GM23338 (cell line): ENCODE results near the gene PIGZ. TPM values are rescaled to one million over a fixed set of nuclear protein-coding genes. Genes with fewer than 3 reads are reported as not detected.

Source experiments
- ATAC-seq: fragments of 200-7000 bp; cut with Tn5 transposase; 3 replicates; pipeline ENCODE4 v1.9.1; 2020
- DNase-seq: peaks from one replicate; pipeline ENCODE4 v3.0.0-alpha.2; 2015; ENCODE audit warnings: low spot score
- H2AFZ ChIP-seq: fragments of 200-600 bp; sonication (generic); 2 replicates; pipeline ENCODE4 v1.8.0; 2016; ENCODE audit warnings: antibody characterized with exemption, mild to moderate bottlenecking, moderate library complexity
- H3F3A ChIP-seq: fragments of 200-600 bp; sonication (generic); replicated peaks from 2 replicates; pipeline ENCODE4 v1.8.0; 2017; ENCODE audit warnings: antibody characterized with exemption, mixed run types, low read depth
- H3K27ac ChIP-seq: fragments of 200-600 bp; sonication (generic); 2 replicates; pipeline ENCODE4 v1.6.1; 2016; ENCODE audit warnings: low read depth
- H3K27me3 ChIP-seq: fragments of 200-600 bp; sonication (generic); 2 replicates; pipeline ENCODE4 v1.8.0; 2016; ENCODE audit warnings: mild to moderate bottlenecking, mixed run types, moderate library complexity; ENCODE audit not compliant: insufficient read depth
- H3K36me3 ChIP-seq: fragments of 200-600 bp; sonication (generic); 2 replicates; pipeline ENCODE4 v1.8.0; 2016; ENCODE audit warnings: mild to moderate bottlenecking; ENCODE audit not compliant: insufficient read depth
- H3K4me1 ChIP-seq: fragments of 200-600 bp; sonication (generic); 2 replicates; pipeline ENCODE4 v1.8.0; 2016; ENCODE audit warnings: mild to moderate bottlenecking, moderate library complexity; ENCODE audit not compliant: insufficient read depth
- H3K4me2 ChIP-seq: fragments of 200-600 bp; sonication (generic); 2 replicates; pipeline ENCODE4 v1.7.1; 2017; ENCODE audit warnings: mixed run types
- H3K4me3 ChIP-seq: fragments of 200-600 bp; sonication (generic); 2 replicates; pipeline ENCODE4 v1.6.1; 2016; ENCODE audit warnings: mixed run types
- H3K79me2 ChIP-seq: fragments of 200-600 bp; sonication (generic); replicated peaks from 2 replicates; pipeline ENCODE4 v1.8.0; 2017; ENCODE audit warnings: mild to moderate bottlenecking; ENCODE audit not compliant: insufficient read depth
- H3K9me2 ChIP-seq: fragments of 200-600 bp; sonication (generic); 2 replicates; pipeline ENCODE4 v1.8.0; 2017; ENCODE audit not compliant: insufficient read depth
- H4K20me1 ChIP-seq: fragments of 200-600 bp; sonication (generic); replicated peaks from 2 replicates; pipeline ENCODE4 v1.8.0; 2017; ENCODE audit warnings: mild to moderate bottlenecking; ENCODE audit not compliant: insufficient read depth
- H3K27ac Mint-ChIP-seq: 2 replicates; pipeline ENCODE4 v1.8.0; 2020; ENCODE audit warnings: inconsistent platforms, mild to moderate bottlenecking, moderate library complexity, mixed read lengths
- H3K27me3 Mint-ChIP-seq: 3 replicates; pipeline ENCODE4 v1.8.0; 2022; ENCODE audit warnings: low read depth, mild to moderate bottlenecking, moderate library complexity, mixed read lengths, inconsistent platforms; ENCODE audit not compliant: insufficient read depth, poor library complexity
- H3K36me3 Mint-ChIP-seq: 3 replicates; pipeline ENCODE4 v1.8.0; 2021; ENCODE audit warnings: low read depth, mild to moderate bottlenecking, inconsistent platforms, moderate library complexity, mixed read lengths
- H3K4me1 Mint-ChIP-seq: 3 replicates; pipeline ENCODE4 v1.8.0; 2020; ENCODE audit warnings: mild to moderate bottlenecking, inconsistent platforms, mixed read lengths
- H3K4me3 Mint-ChIP-seq: 3 replicates; pipeline ENCODE4 v1.8.0; 2021; ENCODE audit warnings: moderate library complexity, mild to moderate bottlenecking, inconsistent platforms, mixed read lengths
- H3K9me3 Mint-ChIP-seq: 3 replicates; pipeline ENCODE4 v1.8.0; 2020; ENCODE audit warnings: moderate library complexity, mild to moderate bottlenecking, inconsistent platforms, mixed read lengths
- CREB1 ChIP-seq: fragments of 250-450 bp; sonication (Bioruptor Pico); IDR thresholded peaks from 2 replicates; pipeline ENCODE4 v1.5.0; 2020; ENCODE audit warnings: low read depth, mild to moderate bottlenecking, moderate library complexity
- JUNB ChIP-seq: IDR thresholded peaks from one replicate; pipeline ENCODE4 v1.6.1; 2016; ENCODE audit warnings: antibody characterized with exemption; ENCODE audit not compliant: unreplicated experiment
- NANOG ChIP-seq: IDR thresholded peaks from 2 replicates; pipeline ENCODE4 v1.6.1; 2016; ENCODE audit warnings: antibody characterized with exemption, borderline replicate concordance
- polyA plus RNA-seq: library from polyadenylated mRNA; unstranded; fragments of >200 nt; fragmentation: Nextera tagmentation; extraction: Ambion mirVana; gene quantifications from 2 replicates; pipeline ENCODE4 v1.2.1, GENCODE V29; 2016
- total RNA-seq: library from RNA; depleted of rRNA; stranded (reverse); fragments of >200 nt; shearing (Covaris generic); gene quantifications from 2 replicates; pipeline ENCODE4 v1.2.3, GENCODE V29; 2014
- TF ChIP-seq, protein P1 (sequence below): IDR thresholded peaks from 2 replicates; pipeline ENCODE4 v1.6.1; 2016; ENCODE audit warnings: antibody characterized with exemption
- TF ChIP-seq, protein P2 (sequence below): fragments of 250-450 bp; sonication (Bioruptor Pico); IDR thresholded peaks from 2 replicates; pipeline ENCODE4 v1.5.0; 2020; ENCODE audit warnings: mild to moderate bottlenecking, moderate library complexity
- TF ChIP-seq, protein P3 (sequence below), 2 experiments: fragments of 200-600 bp in 1 of 2; sonication (generic) in 1 of 2; conservative IDR thresholded peaks; 2 replicates each; pipeline versions ENCODE4 v1.5.1 to v1.6.1; 2016 to 2017; ENCODE audit warnings: antibody characterized with exemption in 2 of 2, low read depth in 2 of 2, mild to moderate bottlenecking in 2 of 2, moderate library complexity in 1 of 2

PIGZ gene
- total and polyA plus RNA-seq, 2 experiments from 2014 or later = 0.16 TPM; not detected in 1

DNA sequence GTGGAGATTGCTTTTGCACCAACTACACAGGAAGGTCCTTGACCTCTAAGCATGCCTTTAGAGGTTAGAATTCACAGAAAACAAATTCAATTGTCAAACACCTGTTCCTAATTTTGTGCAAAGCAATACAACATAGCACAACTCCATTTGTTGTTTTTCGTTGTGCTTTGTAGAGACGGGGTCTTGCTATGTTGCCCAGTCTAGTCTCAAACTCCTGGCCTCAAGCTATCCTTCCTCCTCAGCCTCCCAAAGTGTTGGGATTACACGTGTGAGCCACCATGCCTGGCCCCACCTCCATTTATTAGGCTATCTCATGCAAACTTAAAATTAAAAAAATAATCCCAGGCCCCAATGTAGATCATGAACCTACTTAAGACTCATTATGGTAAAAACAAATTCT, 32.3 kb downstream of the PIGZ start:
- no peaks in the 10 kb centered on the region for H3K9me3 Mint-ChIP-seq
- no peak overlapping the region for H3K4me3 Mint-ChIP-seq
- Histone ChIP-seq H4K20me1 (peaks cover 21% of the 10 kb centered on the region), H2AFZ (no peak overlapping the region), H3K27me3 (no peaks in the 10 kb centered on the region), H3K4me3 (no peak overlapping the region), H3K79me2 (peaks cover 38% of the 10 kb centered on the region), H3K4me2 (no peak overlapping the region), H3K36me3 (peaks cover 53% of the 10 kb centered on the region), H3K4me1 (no peaks in the 10 kb centered on the region; the same call in 1 of the 2 replicates), H3F3A (peaks cover 13% of the 10 kb centered on the region), H3K27ac (no peak overlapping the region), H3K9me2 (no peaks in the 10 kb centered on the region)
- H3K27me3 Mint-ChIP-seq = peaks cover 6% of the 10 kb centered on the region
- TF ChIP-seq, protein P1, sequence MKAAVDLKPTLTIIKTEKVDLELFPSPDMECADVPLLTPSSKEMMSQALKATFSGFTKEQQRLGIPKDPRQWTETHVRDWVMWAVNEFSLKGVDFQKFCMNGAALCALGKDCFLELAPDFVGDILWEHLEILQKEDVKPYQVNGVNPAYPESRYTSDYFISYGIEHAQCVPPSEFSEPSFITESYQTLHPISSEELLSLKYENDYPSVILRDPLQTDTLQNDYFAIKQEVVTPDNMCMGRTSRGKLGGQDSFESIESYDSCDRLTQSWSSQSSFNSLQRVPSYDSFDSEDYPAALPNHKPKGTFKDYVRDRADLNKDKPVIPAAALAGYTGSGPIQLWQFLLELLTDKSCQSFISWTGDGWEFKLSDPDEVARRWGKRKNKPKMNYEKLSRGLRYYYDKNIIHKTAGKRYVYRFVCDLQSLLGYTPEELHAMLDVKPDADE = no peak
- TF ChIP-seq, protein P2, sequence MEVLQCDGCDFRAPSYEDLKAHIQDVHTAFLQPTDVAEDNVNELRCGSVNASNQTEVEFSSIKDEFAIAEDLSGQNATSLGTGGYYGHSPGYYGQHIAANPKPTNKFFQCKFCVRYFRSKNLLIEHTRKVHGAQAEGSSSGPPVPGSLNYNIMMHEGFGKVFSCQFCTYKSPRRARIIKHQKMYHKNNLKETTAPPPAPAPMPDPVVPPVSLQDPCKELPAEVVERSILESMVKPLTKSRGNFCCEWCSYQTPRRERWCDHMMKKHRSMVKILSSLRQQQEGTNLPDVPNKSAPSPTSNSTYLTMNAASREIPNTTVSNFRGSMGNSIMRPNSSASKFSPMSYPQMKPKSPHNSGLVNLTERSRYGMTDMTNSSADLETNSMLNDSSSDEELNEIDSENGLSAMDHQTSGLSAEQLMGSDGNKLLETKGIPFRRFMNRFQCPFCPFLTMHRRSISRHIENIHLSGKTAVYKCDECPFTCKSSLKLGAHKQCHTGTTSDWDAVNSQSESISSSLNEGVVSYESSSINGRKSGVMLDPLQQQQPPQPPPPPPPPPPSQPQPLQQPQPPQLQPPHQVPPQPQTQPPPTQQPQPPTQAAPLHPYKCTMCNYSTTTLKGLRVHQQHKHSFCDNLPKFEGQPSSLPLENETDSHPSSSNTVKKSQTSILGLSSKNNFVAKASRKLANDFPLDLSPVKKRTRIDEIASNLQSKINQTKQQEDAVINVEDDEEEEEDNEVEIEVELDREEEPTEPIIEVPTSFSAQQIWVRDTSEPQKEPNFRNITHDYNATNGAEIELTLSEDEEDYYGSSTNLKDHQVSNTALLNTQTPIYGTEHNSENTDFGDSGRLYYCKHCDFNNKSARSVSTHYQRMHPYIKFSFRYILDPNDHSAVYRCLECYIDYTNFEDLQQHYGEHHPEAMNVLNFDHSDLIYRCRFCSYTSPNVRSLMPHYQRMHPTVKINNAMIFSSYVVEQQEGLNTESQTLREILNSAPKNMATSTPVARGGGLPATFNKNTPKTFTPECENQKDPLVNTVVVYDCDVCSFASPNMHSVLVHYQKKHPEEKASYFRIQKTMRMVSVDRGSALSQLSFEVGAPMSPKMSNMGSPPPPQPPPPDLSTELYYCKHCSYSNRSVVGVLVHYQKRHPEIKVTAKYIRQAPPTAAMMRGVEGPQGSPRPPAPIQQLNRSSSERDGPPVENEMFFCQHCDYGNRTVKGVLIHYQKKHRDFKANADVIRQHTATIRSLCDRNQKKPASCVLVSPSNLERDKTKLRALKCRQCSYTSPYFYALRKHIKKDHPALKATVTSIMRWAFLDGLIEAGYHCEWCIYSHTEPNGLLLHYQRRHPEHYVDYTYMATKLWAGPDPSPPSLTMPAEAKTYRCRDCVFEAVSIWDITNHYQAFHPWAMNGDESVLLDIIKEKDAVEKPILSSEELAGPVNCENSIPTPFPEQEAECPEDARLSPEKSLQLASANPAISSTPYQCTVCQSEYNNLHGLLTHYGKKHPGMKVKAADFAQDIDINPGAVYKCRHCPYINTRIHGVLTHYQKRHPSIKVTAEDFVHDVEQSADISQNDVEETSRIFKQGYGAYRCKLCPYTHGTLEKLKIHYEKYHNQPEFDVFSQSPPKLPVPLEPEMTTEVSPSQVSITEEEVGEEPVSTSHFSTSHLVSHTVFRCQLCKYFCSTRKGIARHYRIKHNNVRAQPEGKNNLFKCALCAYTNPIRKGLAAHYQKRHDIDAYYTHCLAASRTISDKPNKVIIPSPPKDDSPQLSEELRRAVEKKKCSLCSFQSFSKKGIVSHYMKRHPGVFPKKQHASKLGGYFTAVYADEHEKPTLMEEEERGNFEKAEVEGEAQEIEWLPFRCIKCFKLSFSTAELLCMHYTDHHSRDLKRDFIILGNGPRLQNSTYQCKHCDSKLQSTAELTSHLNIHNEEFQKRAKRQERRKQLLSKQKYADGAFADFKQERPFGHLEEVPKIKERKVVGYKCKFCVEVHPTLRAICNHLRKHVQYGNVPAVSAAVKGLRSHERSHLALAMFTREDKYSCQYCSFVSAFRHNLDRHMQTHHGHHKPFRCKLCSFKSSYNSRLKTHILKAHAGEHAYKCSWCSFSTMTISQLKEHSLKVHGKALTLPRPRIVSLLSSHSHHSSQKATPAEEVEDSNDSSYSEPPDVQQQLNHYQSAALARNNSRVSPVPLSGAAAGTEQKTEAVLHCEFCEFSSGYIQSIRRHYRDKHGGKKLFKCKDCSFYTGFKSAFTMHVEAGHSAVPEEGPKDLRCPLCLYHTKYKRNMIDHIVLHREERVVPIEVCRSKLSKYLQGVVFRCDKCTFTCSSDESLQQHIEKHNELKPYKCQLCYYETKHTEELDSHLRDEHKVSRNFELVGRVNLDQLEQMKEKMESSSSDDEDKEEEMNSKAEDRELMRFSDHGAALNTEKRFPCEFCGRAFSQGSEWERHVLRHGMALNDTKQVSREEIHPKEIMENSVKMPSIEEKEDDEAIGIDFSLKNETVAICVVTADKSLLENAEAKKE (CRISPR knock-in tag) = no peak
- H3K4me1 Mint-ChIP-seq = peaks cover 2% of the 10 kb centered on the region; the same call in 2 of the 3 replicates
- H3K27ac Mint-ChIP-seq = no peak overlapping the region
- peaks cover 74% of the 10 kb centered on the region for H3K36me3 Mint-ChIP-seq
- no peak for ATAC-seq
- no peak for DNase-seq

DNA sequence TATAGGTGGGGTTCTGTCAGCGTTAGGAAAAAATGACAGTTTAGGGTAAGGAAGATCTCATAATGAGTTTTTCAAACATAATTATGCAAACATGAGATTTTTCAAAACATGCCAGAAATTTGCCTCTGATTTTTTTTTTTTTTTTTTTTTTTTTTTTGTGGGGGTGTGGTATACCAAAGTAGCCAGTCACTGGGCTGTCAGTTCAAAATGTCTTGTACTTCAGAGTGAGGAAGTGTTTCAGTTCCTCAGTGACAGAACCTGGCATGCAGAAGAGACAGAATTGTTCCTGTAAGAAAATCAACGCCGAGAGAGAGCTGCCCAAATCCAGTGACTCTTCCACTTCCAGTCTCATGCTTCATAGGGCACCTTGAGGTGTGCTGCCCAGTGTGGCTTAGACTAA, 36.0 kb downstream of the PIGZ start:
- Histone ChIP-seq H3K27ac (no peak overlapping the region), H2AFZ (no peak overlapping the region), H3K9me2 (no peaks in the 10 kb centered on the region), H3K4me2 (no peak overlapping the region), H3F3A (peaks cover 8% of the 10 kb centered on the region; the same call in 1 of the 2 replicates), H3K4me1 (peaks cover 5% of the 10 kb centered on the region), H3K79me2 (0 out of 2 replicates have a peak, but pooled peaks cover 1% of the 10 kb centered on the region), H3K27me3 (no peaks in the 10 kb centered on the region), H4K20me1 (peaks cover 13% of the 10 kb centered on the region), H3K4me3 (no peak overlapping the region), H3K36me3 (peaks cover 38% of the 10 kb centered on the region)
- H3K36me3 Mint-ChIP-seq = peaks cover 58% of the 10 kb centered on the region
- H3K4me1 Mint-ChIP-seq = peaks cover 9% of the 10 kb centered on the region
- no peaks in the 10 kb centered on the region for H3K27me3 Mint-ChIP-seq
- ATAC-seq (no peak), DNase-seq (no peak)
- no peak overlapping the region for H3K4me3 Mint-ChIP-seq
- no peak for TF ChIP-seq JUNB
- no peak for TF ChIP-seq NANOG
- TF ChIP-seq, protein P1 = no peak
- no peak for TF ChIP-seq CREB1 (CRISPR knock-in tag)
- TF ChIP-seq, protein P3, sequence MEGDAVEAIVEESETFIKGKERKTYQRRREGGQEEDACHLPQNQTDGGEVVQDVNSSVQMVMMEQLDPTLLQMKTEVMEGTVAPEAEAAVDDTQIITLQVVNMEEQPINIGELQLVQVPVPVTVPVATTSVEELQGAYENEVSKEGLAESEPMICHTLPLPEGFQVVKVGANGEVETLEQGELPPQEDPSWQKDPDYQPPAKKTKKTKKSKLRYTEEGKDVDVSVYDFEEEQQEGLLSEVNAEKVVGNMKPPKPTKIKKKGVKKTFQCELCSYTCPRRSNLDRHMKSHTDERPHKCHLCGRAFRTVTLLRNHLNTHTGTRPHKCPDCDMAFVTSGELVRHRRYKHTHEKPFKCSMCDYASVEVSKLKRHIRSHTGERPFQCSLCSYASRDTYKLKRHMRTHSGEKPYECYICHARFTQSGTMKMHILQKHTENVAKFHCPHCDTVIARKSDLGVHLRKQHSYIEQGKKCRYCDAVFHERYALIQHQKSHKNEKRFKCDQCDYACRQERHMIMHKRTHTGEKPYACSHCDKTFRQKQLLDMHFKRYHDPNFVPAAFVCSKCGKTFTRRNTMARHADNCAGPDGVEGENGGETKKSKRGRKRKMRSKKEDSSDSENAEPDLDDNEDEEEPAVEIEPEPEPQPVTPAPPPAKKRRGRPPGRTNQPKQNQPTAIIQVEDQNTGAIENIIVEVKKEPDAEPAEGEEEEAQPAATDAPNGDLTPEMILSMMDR (conservative IDR thresholded peaks at IDR 0.05; ENCODE audit: low read depth in 2 of 2) = no peak
- no peaks in the 10 kb centered on the region for H3K9me3 Mint-ChIP-seq
- no peak overlapping the region for H3K27ac Mint-ChIP-seq
